HG03103 (cell line): ENCODE data around the gene TNNC1.

Experiments used
- ATAC-seq: cut with Tn5 transposase; IDR thresholded peaks from one replicate; pipeline ENCODE4 v1.9.1; 2021; ENCODE audit warnings: low read depth; ENCODE audit not compliant: unreplicated experiment

Gene TNNC1

DNA sequence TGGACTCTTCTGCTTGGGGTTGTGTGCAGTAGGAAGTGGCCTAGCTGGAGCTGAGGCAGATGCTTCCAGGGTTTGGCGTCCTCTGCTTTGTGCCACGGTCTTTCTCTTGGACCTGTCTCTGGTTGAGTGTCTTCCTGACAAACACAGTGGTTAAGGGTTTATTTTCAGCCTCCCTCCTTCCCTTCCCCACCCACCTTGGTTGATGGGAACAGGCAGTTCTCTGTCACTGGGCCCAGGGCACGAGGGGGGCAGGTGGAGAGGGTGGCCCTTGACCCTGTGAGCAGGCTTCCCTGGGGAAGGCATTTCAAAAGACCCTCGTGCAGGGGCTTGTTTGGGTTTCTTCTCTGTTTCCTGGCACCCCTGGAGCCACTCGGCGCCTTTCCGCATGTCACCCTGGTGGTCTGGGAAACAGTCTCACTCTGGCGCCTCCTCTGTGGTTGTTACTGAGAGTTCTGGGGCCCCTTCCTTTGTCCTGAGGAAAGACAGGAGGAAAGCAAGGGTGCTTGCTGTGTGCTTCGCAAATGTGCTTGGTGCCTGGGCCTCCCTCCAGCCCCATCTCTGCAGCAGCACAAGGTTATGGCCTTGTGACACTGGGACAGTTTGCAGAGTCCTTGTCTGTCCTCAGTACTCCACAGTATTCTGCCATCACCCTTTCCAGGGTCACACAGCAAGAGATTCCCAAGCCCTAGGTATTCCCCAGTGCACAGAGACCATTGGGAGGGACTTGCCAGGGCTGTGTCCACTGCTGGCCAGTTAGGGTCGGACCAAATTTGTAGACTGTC lies 31.0 kb upstream of the TNNC1 start:
- no peak for ATAC-seq

DNA sequence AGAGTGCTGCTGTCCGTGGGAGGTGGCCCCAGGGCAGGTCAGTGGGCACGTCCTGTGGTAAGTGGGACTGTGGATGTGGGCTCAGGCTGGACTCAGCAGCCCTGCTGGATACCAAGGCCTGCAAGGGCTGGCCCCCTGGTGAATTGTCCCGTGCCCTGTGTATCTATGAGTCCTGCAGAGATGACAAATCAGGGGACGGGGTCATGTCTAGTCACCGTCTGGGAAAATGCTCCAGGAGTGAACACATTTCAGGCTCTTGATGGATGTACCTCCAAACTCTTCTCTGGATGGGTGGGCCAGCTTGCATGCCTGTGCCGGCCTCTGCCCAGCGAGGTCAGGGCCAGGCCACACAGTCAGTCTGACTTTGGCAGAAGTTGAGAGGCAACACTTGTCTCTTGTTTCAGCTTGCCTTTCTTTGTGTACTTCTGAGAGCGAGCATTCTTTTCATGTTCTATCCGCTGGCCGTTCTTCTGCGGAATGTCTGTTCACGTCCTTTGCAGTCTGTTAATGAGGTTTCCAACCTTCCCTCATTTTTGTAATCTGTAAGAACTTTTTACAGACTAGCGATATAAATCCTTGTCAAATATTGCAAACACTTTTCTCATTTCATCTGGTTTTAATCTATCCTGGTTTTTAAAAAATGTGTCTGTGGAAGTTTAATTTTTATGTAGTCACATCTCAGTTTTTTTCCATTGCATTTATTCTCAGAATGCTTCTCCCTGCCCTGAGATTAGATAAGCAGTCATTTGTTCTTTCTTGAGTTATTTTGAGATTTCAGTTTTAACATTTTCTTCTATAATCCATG lies 29.9 kb upstream of the TNNC1 start:
- ATAC-seq, result no peak

DNA sequence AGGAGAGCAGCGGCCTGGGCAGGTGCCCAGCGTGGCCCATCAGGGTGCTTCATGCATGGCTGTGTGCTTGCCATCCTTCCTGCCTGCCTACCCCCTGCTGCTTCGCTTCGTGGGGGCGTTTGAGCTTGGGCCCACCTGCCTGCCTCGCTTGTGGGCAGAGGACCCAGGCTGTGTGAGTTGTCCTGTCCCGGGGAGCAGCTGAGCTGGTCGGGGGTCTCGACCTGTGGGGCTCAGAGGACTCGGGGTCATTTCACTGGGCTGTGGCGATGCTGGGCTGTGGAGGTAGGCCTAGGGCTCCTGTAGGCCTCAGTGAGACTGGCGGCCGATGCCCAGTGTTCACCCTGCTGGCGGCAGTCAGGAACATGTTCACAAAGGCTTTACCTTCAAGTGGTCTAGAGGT lies 29.2 kb upstream of the TNNC1 start:
- no peak for ATAC-seq

DNA sequence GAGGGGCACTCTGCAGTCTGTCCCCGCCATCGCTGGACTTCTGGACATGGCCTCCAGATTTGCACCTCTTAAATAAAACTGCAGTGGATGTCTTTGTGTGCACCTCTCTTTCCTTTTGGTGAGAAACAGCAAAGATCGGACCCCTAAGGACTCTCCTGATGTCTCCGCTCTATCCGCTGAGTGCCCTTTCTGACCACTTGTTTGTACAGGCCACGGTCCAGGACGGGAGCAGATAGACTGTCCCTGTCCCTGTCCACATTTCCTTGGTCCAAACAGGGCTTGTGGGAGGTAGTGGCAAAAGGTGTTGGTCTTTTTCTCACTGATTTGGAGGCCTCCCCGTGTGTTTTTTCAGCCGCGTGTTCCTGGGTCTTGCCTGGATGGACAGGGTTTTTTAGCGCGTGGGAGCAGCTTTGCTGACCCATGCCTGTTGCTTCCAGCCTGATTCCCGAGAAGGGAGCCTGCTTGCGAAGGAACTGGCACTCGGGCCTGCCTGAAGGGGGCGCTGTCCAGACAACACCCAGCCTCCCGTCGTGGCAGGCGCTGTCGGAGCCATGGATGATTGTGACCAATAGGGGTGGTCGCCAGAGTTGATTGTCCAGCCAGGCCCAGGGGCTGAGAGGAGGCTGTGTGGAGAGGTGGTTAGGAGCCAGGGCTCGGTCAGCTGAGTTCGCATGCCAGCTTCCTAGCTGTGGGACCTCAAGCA lies 28.1 kb upstream of the TNNC1 start:
- no peak for ATAC-seq

DNA sequence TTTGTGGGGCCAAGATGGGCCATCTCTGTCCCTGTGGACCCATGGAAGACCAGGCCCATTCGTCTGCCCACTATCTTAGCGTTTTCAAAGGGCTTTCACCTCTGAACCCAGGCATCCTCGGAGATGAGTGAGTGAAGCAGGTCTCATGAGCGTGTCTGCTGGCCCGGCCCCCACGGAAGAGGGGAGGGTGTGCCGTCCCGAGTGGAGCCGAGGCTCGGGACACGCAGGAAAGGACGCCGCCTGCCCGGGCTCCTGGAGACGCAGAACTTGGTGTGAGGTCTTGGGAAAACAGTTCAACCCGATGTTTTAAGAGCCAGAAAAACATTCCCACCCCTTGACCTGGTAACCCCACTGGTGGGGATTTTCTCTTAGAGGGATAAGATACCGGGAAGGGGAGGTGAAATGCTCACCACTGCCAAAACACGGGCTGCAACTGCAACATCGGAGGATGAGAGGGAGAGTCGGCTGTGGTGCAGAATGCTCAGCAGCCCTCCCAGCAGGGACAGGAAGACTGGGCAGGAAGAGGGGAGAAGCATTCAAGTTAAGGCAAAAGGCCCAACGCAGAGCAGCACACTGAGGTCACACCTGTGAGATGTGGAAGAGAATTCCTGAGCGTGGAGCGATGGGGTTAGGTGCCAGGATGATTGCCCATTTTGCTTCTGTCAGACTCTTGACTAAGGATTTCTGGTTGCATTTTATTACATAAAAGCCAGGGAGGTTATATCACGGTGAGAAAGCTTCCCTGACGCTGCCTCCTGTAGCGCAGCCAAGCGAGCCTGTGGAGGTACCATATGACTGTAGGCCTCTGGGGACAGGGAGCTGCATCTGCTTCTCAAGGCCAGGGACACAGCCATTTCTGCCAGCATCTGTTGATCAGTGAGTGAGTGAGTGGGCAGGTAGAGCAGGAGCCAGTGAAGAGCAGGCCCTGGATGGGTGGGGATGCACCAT lies 27.2 kb upstream of the TNNC1 start:
- no peak for ATAC-seq

DNA sequence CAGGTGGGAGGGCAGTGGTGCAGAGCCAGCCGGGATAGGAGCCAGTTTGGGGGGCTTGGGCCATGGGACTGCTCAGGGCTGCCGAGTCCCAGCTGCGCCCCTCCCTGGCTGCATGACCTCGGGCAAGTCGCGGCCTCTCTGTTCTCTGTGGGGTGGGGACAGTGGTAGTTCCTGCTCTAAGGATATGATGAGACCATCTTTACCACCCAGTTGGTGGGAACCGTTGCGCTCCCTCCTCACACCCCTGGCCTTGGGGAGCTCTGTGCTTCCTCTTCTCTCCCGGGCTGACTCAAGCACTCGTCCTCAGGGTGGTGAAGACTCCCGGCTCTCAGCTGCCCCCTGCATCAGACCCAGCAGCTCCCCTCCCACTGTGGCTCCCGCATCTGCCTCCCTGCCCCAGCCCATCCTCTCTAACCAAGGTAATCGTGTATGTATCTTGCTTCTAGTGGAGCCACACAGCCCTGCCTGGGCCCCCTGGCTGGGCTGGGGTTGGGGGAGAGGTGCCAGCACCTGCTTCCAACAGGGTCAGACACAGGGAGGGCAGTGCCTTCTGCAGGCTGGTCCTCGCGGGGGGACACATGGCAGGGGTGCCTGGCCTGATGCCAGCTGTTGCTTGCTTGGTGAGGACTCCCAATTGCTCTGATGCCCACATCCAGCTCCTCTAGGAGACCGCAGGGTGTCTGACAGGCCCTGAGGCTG lies 26.2 kb upstream of the TNNC1 start:
- ATAC-seq, result no peak

DNA sequence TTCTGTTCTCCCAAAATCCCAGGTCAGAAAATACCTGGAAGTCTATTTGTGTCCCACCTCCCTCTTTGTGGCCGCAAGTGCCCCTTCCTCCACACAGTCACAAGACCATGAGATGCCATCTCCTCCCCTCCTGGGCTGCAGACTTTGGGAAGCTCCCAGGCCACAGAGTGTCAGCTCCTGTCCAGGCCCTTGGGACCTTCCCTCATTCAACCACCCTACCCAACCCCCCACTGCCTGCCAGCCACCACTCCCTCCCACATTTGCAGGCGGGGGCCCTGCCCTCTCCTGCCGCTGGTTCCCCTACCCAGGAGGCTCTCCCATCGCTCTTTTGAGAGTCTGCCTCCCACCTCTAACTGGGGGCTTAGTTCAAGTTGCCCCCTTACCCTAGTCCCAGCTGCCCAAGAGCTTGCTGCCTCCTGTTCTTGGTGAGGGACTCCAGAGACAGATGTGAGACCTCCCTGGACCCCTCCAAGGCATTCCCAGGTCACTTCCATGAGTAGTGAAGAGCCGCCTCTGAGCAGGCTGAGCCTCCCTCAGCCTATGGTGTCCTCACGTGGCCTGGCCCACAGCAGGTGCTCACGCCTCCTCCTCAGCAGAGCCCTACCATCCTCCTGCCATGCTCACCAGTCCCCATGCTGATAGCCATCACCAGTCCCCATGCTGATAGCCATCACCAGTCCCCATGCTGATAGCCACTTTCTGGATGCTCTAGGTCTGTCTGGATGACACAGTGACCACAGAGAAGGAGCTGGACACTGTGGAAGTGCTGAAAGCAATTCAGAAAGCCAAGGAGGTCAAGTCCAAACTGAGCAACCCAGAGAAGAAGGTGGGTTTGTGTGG lies 25.4 kb upstream of the TNNC1 start:
- ATAC-seq, result no peak

DNA sequence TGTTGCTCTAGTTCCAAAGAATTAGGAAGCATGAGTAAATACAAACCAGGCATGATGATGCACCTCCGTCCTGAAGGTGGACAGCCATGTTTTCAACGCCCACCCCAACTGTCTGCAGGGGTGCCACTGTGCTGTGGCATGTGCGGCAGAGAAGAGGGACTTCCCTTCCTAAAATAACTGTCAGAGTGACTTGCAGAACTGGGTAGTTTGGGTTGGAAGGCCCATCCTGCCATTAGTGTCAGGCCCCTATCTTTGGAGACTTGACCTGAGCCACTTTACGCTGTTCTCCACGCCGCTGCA lies 23.9 kb upstream of the TNNC1 start:
- no peak for ATAC-seq

DNA sequence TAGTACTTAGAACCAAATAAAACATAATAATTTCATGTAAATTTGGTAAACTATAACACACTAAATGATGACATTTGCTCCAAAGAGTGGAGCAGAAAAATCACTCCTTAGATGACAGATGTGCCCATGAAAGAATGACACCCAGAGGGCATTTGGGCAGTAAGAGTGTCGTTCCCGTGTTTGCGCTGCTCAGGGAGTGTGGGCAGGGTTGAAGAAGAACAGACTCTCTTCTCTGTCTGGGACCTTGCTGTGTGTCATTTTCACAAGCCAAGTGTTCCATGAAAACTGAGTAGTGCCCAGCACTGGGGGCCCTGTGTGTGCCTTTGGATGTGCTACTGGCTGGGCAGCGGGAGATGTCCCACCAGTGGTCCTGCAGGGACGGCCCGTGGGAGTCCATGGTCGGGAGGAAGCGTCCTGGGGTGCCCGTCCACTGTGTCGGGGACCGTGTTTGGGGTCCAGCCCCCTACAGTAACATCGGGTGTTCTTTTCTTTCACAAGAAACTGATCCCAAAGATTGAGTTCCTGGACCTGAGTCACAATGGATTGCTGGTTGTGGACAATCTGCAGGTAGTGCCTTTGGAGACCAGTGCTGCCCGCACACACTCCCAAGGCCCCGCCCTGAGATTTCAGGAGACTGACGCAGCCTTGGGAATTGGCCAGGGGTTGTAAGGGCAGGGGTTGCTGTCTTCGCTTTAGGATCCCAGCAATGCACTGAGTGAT lies 23.4 kb upstream of the TNNC1 start:
- no peak for ATAC-seq

DNA sequence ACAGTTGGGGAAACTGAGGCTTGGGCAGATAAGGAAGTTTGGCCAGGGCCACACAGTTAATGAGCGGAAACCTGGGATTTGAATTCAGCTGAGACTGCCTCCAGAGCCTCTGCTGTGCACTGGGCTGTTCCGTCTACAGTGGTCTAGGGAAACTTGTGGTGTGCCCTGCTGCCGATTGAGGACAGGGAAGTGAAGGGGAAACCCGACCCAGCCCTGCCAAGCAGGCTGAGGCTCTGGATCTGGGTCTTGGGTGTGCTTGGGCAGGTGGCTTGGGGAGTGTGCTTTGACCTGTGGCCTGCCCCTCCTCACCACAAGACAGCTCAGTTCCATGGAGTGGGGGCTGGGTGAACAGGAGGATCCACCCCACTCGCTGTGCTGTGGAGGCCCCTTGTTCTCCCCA lies 19.2 kb upstream of the TNNC1 start:
- no peak for ATAC-seq

DNA sequence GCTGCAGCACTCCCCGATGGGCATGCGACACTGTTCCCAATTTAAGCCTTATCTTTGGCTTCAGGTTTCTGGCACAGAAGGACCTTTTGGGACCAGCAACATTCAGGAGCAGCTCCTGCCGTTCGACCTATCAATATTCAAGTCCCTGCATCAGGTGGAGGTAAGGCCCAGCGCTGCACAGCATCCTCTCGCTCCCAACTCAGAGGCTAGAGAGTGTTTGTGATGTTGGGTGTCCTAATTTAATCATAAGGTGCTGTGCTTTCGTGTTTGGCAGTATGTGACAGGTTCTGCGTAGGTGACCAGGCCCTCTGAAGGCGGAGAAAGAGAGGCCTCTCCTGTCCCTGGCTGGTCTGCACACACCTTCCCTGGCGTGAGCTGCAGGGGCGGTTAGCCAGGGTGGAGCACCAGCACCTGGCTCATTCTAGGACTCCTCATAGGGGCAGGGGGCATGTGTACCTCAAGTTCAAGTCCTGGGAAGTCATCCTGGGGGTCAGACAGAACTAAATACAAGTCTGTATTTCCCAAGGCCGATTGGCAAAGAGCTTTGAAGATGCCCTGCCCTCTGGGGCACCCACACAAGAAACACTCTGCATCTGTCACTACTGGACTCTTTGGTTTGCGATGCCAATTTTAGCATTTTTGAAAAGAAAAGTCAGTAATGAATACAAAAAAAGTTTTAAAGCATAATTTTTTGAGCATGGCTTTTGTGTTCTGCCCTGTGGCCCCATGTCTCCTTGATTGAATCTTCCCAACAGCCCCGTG lies 18.6 kb upstream of the TNNC1 start:
- no peak for ATAC-seq

DNA sequence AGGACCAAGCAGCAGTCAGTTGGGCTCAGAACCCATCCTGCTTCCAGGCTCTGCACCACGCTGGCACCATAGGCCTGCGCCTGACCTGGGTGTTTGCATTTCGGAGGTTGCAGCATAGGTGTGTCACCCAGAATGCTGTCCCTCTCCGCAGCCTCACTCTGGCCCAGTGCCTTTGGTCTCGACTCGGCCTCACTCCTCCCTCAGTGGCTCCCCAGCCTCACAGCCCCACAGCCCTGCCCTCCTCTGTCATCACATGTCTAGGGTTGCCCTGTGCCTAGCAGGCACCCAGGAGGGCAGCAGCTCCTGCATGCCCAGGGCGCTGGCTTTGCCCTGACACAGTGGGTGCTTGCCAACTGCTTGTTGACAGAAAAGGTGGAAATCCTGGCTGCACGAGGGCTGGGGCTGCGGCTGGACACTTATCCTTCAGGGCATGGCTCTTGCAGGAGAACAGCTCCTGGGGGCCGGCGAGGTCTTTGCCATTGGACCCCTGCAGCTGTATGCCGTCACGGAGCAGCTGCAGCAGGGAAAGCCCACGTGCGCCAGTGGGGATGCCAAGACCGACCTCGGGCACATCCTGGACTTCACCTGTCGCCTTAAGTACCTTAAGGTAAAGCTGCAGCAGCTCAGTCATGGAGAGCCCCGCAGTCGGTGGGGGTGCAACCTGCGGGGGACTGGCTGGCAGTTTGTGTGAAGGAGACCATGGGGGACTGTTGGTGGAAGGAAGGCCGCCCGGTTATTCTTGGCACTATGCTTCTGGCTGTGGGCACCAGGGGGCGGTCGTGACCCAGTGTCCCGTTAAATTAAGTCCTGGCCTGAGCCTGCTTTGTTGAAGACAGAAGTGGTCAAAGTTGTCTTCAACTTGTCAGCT lies 17.8 kb upstream of the TNNC1 start:
- ATAC-seq, result no peak

DNA sequence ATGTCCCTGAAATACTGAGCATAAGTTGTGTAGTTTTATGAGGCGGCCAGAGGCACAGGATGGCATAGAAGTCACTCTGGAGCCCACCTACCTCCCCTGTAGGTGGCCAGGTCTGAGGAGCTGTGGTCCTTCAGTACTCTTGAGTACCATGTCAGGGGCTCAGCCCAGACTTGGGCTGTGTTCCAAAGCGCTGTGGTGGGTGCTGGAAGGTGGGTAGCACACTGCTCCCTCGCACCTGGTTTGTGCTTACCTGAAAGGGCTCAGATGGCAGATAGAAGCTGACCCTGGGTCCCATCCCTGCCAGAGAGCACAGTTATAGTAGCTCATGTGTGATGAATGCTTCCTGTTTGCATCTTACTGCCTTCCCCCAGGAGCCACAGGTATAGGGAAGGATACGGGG lies 17.1 kb upstream of the TNNC1 start:
- ATAC-seq, result no peak

DNA sequence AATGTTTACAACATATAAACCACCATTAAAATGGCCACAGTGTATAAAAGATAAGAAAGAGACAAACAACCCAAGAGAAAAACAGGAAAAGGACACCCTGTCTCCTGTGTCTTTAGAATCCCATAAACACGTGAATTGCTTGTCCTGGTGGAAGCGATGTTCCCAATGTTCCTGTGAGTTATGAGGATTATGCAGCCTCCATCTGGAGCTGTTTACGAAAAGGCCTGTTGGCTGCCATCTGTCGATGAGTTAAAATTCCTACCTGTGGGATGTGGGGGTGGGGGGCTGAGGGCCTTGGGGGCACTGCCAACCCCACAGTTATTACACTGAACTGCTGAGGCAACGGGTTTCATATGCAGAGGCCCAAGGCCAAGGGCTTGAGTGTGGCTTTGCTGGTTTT lies 15.2 kb upstream of the TNNC1 start:
- no peak for ATAC-seq

DNA sequence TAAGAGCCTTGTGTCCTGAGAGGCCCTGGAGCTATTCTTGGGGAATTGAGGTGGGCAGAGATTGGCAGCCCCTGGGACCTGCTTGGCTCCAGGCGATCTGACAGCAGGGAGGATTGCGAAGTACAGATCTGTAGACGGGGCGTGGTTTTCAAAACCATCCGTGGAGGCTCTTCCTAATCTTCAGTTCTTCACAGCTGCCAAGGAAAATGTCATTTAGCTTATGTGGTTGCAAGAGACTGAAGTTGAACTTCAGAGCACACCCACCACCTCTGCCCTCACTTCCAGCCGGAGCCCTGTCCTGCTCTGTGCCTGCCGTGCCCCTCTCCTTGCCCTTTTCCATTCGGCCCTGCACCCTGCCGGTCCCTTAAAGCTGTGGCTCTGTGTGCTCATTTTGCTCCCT lies 14.5 kb upstream of the TNNC1 start:
- ATAC-seq, result no peak

DNA sequence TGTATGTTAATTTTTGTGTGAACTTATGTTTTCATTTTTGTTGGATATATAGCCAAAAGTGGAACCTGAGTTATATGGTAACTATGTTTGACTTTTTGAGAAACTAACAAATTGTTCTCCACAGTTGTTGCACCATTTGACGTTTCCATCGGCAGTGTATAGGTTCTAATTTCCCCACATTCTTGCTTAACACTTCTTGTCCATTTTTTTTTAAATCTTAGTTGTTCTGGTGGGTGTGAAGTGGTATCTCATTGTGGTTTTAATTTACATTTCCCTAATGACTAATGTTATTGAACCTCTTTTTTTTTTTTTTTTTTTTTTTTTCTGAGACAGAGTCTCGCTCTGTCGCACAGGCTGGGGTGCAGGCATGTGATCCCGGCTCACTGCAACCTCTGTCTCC lies 9.6 kb upstream of the TNNC1 start:
- no peak for ATAC-seq

DNA sequence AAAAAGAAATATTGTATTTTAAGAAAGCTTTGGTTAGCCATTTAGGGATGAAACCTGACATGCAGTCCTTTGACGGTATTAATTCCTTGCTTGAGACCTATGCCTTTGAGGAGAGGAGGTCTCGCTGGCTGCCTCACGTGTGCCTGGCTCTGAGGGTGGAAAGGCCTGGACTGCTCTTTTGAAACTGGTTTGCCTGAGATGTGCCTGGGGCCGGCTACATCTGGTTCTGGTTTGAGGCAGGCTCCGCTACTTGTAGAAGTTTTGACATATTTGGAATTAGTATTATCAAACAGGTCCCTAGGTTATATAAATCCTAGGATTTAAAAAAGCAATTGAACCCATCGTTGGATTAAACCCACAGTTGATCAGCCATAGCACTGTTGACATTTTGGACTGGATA lies 8.0 kb upstream of the TNNC1 start:
- ATAC-seq, result no peak
